Neutrophil (primary cell): ENCODE results near the gene LRRC36.

Source experiments
- H3K27ac ChIP-seq: fragments of 200-600 bp; sonication (generic); 2 replicates; pipeline ENCODE4 v1.5.1; 2016; ENCODE audit warnings: mild to moderate bottlenecking, moderate library complexity
- H3K27me3 ChIP-seq: fragments of 200-600 bp; sonication (generic); 2 replicates; pipeline ENCODE4 v1.6.0; 2016; ENCODE audit warnings: mild to moderate bottlenecking
- H3K36me3 ChIP-seq: fragments of 200-600 bp; sonication (generic); 2 replicates; pipeline ENCODE4 v1.5.1; 2017
- H3K4me1 ChIP-seq, 2 experiments: fragments of 200-600 bp in 1 of 2; sonication (generic) in 1 of 2; 1 replicate in 1 of 2; 2 replicates in 1 of 2; pipeline versions ENCODE4 v1.5.1 to v1.6.1; 2013 to 2016; ENCODE audit warnings: low read depth in 1 of 2, low read length in 1 of 2, mild to moderate bottlenecking in 1 of 2, moderate library complexity in 1 of 2; ENCODE audit not compliant: control insufficient read depth in 1 of 2, insufficient read depth in 1 of 2
- H3K4me3 ChIP-seq, 2 experiments: fragments of 200-600 bp in 1 of 2; sonication (generic) in 1 of 2; 1 replicate in 1 of 2; 2 replicates in 1 of 2; pipeline ENCODE4 v1.5.1; 2013 to 2016; ENCODE audit warnings: low read depth in 1 of 2, low read length in 1 of 2, mild to moderate bottlenecking in 1 of 2, moderate library complexity in 1 of 2
- H3K9me3 ChIP-seq: fragments of 200-600 bp; sonication (generic); 2 replicates; pipeline ENCODE4 v1.5.1; 2016
- CTCF ChIP-seq: fragments of 200-600 bp; sonication (generic); IDR thresholded peaks from 2 replicates; pipeline ENCODE4 v1.5.1; 2016; ENCODE audit warnings: antibody characterized with exemption

Gene LRRC36

GRCh38 chr16:67428146-67428731 is 101.6 kb downstream of the LRRC36 start:
- H3K4me1 ChIP-seq: peaks cover 15 to 21% of the 10 kb centered on the region in 2 experiments
- H3K36me3 ChIP-seq: no peaks in the 10 kb centered on the region
- no peak overlapping the region for H3K27ac ChIP-seq
- peaks cover 96% of the 10 kb centered on the region for H3K27me3 ChIP-seq
- peak; percentile 57 for TF ChIP-seq CTCF
- H3K4me3 ChIP-seq: no peak overlapping the region
- no peaks in the 10 kb centered on the region for H3K9me3 ChIP-seq

- no peak for TF ChIP-seq CTCF
- peaks cover 93% of the 10 kb centered on the region for H3K27me3 ChIP-seq
- no peak overlapping the region for H3K27ac ChIP-seq
Measured at GRCh38 chr16:67429053-67429798, 102.6 kb downstream of the LRRC36 start.

GRCh38 chr16:67429799-67430503 is 103.3 kb downstream of the LRRC36 start:
- H3K4me1 ChIP-seq: peaks cover 15 to 21% of the 10 kb centered on the region in 2 experiments
- H3K27ac ChIP-seq: no peak overlapping the region
- no peaks in the 10 kb centered on the region for H3K9me3 ChIP-seq
- no peak for TF ChIP-seq CTCF
- peaks cover 86% of the 10 kb centered on the region for H3K27me3 ChIP-seq
- peak overlapping the region; percentile 49 to 75 for H3K4me3 ChIP-seq
- H3K36me3 ChIP-seq: peaks cover 7% of the 10 kb centered on the region

More at GRCh38 chr16:67429053-67429798, 102.6 kb downstream of the LRRC36 start:
- Histone ChIP-seq H3K9me3 (no peaks in the 10 kb centered on the region), H3K4me1 (peaks cover 15 to 21% of the 10 kb centered on the region in 2 experiments), H3K36me3 (peaks cover 7% of the 10 kb centered on the region), H3K4me3 (no peak overlapping the region)

- Histone ChIP-seq H3K36me3 (peaks cover 11% of the 10 kb centered on the region), H3K27me3 (peaks cover 80% of the 10 kb centered on the region), H3K9me3 (no peaks in the 10 kb centered on the region), H3K27ac (no peak overlapping the region), H3K4me3 (peak overlapping the region; percentile 49 to 75), H3K4me1 (peaks cover 15 to 21% of the 10 kb centered on the region in 2 experiments)
- no peak for TF ChIP-seq CTCF
Measured at GRCh38 chr16:67430504-67430976, 103.9 kb downstream of the LRRC36 start.

GRCh38 chr16:67430977-67431774 is 104.6 kb downstream of the LRRC36 start, which contains the start of gene HSD11B2:
HSD11B2 (plus strand) TSS chr16:67431121; CDS start chr16:67431249, 128 bp downstream.
- Histone ChIP-seq H3K27me3 (peaks cover 74% of the 10 kb centered on the region), H3K27ac (no peak within 1 kb of the TSS), H3K36me3 (peaks cover 17% of the 10 kb centered on the region), H3K4me3 (peak within 1 kb of the TSS; percentile 49 to 75), H3K4me1 (peaks cover 15 to 21% of the 10 kb centered on the region in 2 experiments), H3K9me3 (no peaks in the 10 kb centered on the region)
- TF ChIP-seq CTCF: no peak
